C4-2B (cell line): ENCODE data around the gene ADSS1.

ENCODE experiments used
- H3K27ac ChIP-seq: fragments of 450-650 bp; 2 replicates; pipeline ENCODE4 v1.5.1; 2017
- CTCF ChIP-seq: fragments of 450-650 bp; conservative IDR thresholded peaks from 2 replicates; pipeline ENCODE4 v1.5.1; 2017; ENCODE audit warnings: mild to moderate bottlenecking
- ZFX ChIP-seq: fragments of 450-650 bp; IDR thresholded peaks from 2 replicates; pipeline ENCODE4 v1.6.1; 2017

ADSS1 gene

GRCh38 chr14:104756477-104757237 lies 32.6 kb downstream of the ADSS1 start:
- H3K27ac ChIP-seq, result no peak overlapping the region
- TF ChIP-seq ZFX, result no peak
- no peak for TF ChIP-seq CTCF

- H3K27ac ChIP-seq, result no peak overlapping the region
- TF ChIP-seq CTCF (no peak), ZFX (no peak)
These were observed 33.2 kb downstream of the ADSS1 start for GRCh38 chr14:104757238-104757585.

GRCh38 chr14:104757681-104758392 lies 33.8 kb downstream of the ADSS1 start:
- TF ChIP-seq CTCF, result no peak
- TF ChIP-seq ZFX, result no peak
- H3K27ac ChIP-seq, result no peak overlapping the region

- H3K27ac ChIP-seq, result no peak overlapping the region
- TF ChIP-seq CTCF (no peak), ZFX (no peak)
These were observed 35.2 kb downstream of the ADSS1 start for GRCh38 chr14:104758981-104759969.

- no peak for TF ChIP-seq ZFX
- no peak for TF ChIP-seq CTCF
- H3K27ac ChIP-seq, result no peak overlapping the region
These were observed 41.5 kb downstream of the ADSS1 start for GRCh38 chr14:104765517-104765916.

GRCh38 chr14:104766256-104766862 lies 42.3 kb downstream of the ADSS1 start:
- H3K27ac ChIP-seq, result no peak overlapping the region
- TF ChIP-seq CTCF (no peak), ZFX (no peak)
